ENCODE data around the gene ATP10B.
"Not testable (repeated sequence)": the region's sequence is repeated elsewhere in the genome, so short reads cannot be mapped to it uniquely, and the experiment has no call there.

The ATP10B gene, protein sequence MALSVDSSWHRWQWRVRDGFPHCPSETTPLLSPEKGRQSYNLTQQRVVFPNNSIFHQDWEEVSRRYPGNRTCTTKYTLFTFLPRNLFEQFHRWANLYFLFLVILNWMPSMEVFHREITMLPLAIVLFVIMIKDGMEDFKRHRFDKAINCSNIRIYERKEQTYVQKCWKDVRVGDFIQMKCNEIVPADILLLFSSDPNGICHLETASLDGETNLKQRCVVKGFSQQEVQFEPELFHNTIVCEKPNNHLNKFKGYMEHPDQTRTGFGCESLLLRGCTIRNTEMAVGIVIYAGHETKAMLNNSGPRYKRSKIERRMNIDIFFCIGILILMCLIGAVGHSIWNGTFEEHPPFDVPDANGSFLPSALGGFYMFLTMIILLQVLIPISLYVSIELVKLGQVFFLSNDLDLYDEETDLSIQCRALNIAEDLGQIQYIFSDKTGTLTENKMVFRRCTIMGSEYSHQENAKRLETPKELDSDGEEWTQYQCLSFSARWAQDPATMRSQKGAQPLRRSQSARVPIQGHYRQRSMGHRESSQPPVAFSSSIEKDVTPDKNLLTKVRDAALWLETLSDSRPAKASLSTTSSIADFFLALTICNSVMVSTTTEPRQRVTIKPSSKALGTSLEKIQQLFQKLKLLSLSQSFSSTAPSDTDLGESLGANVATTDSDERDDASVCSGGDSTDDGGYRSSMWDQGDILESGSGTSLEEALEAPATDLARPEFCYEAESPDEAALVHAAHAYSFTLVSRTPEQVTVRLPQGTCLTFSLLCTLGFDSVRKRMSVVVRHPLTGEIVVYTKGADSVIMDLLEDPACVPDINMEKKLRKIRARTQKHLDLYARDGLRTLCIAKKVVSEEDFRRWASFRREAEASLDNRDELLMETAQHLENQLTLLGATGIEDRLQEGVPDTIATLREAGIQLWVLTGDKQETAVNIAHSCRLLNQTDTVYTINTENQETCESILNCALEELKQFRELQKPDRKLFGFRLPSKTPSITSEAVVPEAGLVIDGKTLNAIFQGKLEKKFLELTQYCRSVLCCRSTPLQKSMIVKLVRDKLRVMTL (N-terminal part only)

DNA sequence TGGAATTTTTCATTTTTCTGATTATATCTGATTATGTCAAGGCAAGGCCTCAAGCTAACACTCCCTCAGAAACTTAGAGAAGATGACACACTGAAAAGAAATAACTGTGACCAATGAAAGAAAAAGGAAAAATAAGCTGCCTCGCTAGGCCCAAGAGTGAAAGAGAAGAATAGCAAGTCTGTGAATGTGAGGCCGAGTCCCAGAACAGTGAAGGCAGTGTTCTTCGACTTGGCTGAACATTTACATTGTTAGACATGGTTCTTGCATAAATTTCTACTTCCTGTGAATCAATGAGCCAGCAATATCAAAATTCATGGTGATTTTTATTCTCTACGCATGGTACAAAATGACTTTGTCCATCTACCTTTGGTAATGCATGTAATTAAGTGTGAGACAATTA is at the start of gene ATP10B:
TSS of gene ATP10B (minus strand) at position 163 of the 400 bp plus-strand sequence. CDS start 164,137 bp downstream, outside the sequence.
- DNase-seq (ENCODE audit: low read depth): no peak

DNA sequence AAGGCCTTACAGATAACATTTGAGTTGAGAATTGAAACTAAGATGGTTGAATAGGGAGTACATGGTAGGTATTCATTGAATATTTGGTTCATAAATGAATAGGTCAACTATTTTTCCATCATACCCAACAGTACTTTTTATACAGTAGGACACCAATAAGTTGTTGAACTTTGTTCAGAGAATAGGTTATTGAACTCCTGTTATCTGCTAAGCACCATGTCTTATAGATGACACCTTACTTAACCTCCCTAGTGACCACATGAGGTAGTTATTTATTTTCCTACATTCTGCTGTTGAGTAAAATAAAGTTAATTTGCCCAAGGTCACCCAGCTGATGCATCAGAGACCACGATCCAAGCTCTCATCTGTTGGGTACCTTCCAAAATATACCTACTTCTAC is 49.6 kb upstream of the ATP10B start:
- no peak for DNase-seq (ENCODE audit: low read depth)

DNA sequence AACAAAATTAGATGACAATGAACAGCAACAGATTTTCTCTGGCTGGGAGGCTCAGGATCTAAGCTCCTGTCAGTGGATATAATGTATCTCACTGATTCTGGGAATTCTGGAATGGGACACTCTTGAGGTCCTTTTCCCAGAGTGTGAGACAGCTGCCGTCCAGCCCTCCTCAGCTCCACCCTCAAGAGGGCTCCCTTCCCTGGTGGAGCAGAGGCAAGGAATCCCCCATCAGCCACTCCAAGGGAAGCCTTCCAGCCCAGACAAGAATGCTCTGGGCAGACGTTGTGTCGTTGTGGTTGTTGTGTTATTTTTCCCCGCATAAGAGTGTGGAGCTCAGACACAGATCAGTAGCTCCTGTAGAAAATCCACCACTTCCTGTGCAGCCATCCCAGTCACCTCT is 47.7 kb upstream of the ATP10B start:
- DNase-seq (ENCODE audit: low read depth): no peak

DNA sequence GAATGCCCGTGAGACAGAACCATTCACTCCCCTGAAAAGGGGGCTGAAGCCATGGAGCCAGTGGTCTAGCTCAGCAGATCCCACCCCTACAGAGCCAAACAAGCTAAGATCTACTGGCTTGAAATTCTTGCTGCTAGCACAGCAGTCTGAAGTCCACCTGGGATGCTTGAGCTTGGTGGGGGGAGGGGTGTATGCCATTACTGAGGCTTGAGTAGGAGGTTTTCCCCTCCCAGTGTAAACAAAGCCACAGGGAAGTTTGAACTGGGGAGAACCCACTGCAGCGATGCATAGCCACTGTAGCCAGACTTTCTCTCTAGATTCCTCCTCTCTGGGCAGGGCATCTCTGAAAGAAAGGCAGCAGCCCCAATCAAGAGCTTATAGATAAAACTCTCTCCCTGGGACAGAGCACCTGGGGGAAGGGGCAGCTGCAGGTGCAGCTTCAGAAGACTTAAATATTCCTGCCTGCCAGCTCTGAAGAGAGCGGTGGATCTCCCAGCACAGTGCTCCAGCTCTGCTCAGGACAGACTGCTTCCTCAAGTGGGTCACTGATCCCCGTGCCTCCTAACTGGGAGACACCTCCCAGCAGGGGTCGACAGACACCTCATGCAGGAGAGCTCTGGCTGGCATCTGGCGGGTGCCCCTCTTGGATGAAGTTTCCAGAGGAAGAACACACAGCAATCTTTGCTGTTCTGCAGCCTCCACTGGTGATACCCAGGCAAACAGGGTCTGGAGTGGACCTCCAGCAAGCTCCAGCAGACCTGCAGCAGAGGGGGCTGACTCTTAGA is 41.4 kb upstream of the ATP10B start:
- not testable (repeated sequence) for DNase-seq (ENCODE audit: low read depth)

DNA sequence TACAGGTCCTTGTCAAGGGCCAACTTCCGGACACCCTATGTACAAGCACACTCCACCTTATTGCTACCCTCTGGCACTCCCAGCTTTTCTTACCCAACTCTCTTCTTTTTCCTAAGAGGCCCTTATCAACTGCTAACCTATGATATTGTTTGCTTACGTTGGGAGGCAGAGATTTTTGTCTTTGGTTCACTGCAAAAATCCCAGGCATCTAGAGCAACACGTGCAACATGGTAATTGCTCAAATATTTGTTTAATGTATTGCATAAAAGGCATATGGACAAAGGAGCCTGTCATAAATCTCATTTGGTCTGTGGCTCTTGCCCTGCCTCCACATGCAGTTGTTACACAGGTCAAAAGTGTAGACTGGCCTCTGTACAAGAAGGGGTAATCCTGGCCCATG is 35.8 kb upstream of the ATP10B start:
- DNase-seq (ENCODE audit: low read depth): no peak

DNA sequence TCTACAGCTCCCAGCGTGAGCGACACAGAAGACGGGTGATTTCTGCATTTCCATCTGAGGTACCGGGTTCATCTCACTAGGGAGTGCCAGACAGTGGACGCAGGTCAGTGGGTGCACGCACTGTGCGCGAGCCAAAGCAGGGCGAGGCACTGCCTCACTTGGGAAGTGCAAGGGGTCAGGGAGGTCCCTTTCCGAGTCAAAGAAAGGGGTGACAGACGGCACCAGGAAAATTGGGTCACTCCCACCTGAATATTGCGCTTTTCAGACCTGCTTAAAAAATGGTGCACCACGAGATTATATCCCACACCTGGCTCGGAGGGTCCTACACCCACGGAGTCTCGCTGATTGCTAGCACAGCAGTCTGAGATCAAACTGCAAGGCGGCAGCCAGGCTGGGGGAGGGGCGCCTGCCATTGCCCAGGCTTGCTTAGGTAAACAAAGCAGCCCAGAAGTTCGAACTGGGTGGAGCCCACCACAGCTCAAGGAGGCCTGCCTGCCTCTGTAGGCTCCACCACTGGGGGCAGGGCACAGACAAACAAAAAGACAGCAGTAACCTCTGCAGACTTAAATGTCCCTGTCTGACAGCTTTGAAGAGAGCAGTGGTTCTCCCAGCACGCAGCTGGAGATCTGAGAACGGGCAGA is 21.7 kb upstream of the ATP10B start:
- not testable (repeated sequence) for DNase-seq (ENCODE audit: low read depth)

DNA sequence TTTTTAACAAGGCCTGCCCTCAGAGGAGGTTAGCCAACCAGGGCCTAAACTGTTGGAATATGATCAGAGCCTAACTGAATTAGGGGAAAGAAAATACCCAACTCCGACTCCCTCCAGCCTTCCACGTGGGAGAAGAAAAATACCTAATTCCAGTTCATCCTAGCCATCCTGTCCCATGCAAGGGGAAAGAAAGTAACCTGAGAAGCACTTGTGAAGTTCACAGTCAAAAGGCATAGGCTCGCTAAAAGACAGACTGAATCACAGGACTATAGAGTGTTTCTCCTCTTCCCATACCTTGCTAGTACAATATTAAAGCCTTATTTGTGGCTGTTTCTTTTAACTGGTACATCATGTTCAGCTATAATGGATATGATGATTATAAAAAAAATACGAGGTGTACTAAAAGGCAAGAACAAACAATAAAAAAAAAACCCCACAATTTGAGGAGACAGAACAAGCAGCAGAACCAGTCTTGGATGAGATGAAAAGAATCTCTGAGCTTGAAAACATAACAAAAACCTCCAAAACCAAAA is 18.0 kb upstream of the ATP10B start:
- no peak for DNase-seq (ENCODE audit: low read depth)

GRCh38 chr5:160867976-160868375 is 16.0 kb upstream of the ATP10B start:
- DNase-seq (ENCODE audit: low read depth): no peak

GRCh38 chr5:160851451-160851850 is 560 bp downstream of the ATP10B start:
- DNase-seq (ENCODE audit: low read depth): no peak

DNA sequence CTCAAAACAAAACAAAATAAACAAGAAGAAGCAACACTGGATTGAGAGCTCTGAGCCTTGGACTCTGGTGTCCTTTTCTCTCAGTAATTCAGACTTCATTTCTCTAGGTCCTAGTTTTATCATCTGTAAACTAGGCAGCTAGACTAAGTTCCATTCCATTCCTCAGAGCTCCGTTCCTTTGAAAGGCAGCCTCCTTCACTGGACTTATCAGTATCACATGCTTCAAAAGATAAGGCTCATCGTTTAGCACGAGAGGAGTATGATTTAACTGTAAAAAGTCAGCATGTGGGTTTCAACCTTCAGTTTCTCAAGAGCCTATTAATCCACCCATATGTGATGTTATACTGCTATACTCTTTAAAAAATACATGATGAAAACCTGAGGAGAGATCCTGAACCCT is 1.6 kb downstream of the ATP10B start:
- no peak for DNase-seq (ENCODE audit: low read depth)

DNA sequence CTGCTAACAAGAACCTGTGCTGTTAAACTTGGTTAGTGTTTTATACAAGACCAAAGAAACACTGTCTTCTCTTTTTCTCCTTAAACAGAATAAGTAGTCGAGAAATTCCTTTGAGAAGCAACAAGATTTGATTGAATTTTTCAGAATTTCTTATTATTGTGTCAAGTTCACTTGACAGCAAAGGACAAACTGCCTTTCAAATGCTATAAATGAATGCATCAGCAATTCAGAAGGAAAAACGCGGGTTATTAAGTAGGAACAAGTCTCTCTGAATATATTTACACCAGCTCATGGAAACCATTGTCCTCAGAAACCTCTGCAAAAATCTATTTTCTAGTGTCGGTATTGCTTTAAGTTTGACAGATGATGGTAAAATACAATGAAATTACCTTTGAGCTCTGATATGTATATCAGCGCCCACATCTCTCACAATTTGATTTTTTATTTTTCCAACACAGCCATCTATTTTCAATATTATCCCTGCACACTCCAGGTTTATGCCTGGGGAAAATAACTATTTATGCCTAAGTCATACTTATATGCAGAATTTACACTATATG is 4.4 kb downstream of the ATP10B start:
- DNase-seq (ENCODE audit: low read depth): no peak

DNA sequence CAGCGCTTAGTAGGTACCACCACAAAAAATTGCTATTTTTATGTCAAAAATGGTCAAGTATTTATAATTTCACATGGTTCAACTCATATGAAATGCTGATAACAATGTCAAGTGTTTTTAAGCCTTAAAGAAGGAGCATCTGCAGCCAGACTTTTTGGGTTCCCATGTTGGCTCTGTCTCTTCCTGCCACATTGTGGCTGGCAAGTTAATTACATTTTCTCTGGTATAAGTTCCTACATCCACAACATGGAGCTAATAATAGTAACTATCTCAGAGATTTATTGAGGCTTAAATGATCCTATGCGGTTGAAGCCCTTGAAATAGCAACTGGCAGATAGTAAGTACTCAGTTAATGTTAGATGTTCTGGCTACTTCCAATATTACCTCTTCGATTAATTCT is 5.4 kb downstream of the ATP10B start:
- no peak for DNase-seq (ENCODE audit: low read depth)

DNA sequence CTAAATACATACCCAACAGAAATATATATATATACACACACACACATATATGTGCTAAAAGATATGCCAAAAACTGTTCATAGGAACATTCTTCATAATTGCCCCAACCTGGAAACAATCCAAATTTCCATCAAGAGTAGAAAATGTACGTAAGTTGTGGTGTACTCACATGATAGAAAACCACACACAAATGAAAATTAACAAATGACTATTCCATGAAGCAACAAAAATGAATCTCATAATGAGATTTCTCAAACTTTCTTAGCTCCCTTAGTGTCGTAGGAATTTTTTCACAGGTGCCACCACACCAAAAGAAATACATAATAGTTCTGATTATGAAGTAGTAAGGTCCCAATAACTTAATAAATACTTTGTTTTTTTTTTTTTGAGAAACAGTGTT is 7.8 kb downstream of the ATP10B start:
- DNase-seq (ENCODE audit: low read depth): no peak

- no peak for DNase-seq (ENCODE audit: low read depth)
Observed at GRCh38 chr5:160843240-160843639, 8.8 kb downstream of the ATP10B start.

- DNase-seq (ENCODE audit: low read depth): no peak
Observed at GRCh38 chr5:160837749-160838593, 14.0 kb downstream of the ATP10B start.

- DNase-seq (ENCODE audit: low read depth): no peak
Observed at GRCh38 chr5:160837211-160837610, 14.8 kb downstream of the ATP10B start.

DNA sequence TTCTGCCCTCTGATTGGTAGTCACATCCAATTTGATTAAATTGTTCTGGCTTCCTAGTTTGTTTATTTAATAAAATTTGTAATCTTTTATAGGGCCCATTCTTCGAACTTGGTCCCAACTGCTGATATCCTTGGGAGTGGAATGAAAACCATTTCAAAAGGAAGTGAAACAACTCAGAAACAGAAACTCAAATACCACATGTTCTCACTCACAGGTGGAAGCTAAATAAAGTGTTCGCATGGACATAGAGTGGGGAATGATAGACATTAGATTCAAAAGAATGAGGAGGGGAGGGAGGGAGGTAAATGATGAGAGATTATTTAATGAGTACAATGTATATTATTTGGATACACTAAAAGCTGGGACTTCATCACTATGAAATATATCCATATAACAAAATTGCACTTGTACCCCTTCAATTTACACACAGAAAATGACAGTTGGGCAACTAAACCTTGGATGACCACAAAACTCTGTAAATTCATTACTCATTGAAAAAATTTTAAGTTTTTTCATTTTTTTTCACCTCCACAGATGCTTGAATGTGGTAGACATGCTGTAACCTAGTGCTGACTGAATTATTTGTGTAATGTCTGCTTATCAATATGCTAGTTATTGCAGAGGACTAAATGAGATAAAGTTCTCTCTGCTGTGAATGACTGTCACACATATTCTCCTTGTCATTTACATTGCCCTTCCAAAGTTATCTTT is 16.0 kb downstream of the ATP10B start:
- no peak for DNase-seq (ENCODE audit: low read depth)

GRCh38 chr5:160835376-160835775 is 16.6 kb downstream of the ATP10B start:
- DNase-seq (ENCODE audit: low read depth): no peak

GRCh38 chr5:160833806-160834205 is 18.2 kb downstream of the ATP10B start:
- no peak for DNase-seq (ENCODE audit: low read depth)

All from stimulated activated CD8-positive, alpha-beta memory T cell treated with anti-CD3 and anti-CD28 coated beads, Interleukin-12 subunit alpha, Interleukin-12 subunit beta, amount 100 ng/mL, for 1 hour (primary cell).